GM19023 (cell line): ENCODE measurements around the gene CEP104.

Experiments used
- ATAC-seq: cut with Tn5 transposase; IDR thresholded peaks from one replicate; pipeline ENCODE4 v1.9.1; 2021; ENCODE audit warnings: mild to moderate bottlenecking, moderate library complexity; ENCODE audit not compliant: unreplicated experiment

Gene CEP104

GRCh38 chr1:3767328-3767925, 89.6 kb downstream of the CEP104 start:
- no peak for ATAC-seq

GRCh38 chr1:3763351-3764125, 93.5 kb downstream of the CEP104 start:
- ATAC-seq, result no peak

GRCh38 chr1:3762873-3763228, 94.2 kb downstream of the CEP104 start:
- ATAC-seq, result no peak

GRCh38 chr1:3762151-3762872, 94.7 kb downstream of the CEP104 start:
- no peak for ATAC-seq
